Measurements from ENCODE around the gene COMMD1.
"Not testable (repeated sequence)": the region's sequence is repeated elsewhere in the genome, so short reads cannot be mapped to it uniquely, and the experiment has no call there.

The COMMD1 gene

DNA sequence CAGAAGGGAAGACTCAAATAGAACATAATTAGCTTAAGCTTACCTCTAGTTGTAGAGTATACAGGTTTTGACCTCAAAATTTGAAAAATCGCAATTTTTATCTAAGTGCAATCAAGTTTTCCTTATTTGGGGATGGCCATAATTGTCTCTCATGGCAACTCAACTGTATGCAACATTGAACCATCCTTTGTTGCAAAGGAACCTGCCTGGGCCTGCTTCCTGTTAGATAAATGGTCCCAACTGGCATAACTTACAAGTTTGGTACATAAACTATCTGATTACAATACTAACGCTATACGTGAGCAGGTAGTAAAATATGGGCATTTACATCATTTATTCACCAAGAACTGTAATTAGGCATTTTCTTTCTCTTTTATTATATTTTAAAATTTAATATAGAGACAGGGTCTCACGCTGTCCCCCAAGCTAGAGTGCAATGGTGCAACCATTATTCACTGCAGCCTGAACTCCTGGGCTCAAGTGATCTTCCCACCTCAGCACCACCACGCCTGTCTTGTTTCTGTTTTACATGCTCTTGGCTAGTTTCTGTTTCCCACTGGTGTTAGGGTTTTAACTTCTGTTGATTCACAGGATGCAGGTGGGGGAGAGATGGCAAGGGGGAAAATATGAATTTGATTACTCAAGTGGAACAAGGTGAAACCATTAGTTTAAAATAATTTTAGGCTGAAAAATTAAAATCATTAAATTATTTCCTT is 235.1 kb downstream of the COMMD1 start:
- no peak for DNase-seq (ENCODE audit: low read depth in 3 of 3)

DNA sequence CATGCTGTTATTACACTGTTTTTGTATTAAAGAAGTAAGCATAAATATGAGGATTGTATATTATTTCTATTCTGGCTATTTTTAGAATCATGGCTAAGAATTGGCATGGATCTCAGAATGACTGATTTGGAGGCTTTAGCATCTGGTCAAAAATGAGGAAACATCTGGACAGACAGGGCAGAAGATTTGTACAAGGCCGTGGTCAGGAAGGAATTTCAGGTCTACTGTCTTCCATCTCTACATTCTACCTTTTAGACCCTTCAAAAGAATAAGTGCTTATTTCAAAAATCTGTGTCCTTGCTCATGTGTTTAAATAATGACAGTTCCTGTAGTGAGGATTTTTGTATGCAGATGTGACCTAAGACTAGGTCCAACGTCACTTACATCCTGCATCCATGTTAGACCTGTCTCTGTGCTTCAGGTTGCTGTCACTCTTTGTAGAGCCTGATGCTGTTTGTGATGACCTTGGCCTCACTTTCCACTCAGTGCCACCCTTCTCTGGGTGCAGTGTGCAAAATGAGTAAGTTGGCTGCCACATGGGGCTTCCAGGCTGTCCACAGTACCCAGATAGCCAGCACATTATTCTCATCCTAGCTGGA is 235.8 kb downstream of the COMMD1 start:
- DNase-seq (ENCODE audit: low read depth in 3 of 3), result no peak

DNA sequence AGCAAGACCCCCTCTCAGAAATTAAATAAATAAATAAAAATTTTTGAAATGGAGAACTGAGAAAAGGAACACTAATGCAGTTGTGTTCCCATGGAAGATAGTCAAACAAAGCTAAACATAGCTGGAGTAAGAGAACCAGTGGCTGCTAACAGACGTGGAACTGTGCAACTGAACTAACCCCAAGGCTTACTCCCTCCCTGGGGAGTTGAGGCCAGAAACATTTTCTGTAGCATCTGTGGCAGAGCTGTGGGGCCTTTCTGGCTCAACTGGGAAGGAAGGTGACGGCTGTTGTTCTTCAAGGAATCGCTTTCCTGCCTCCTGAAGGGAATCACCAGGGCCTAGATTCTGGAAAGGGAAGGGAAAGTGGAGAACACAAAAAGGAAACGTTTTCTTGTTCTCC is 236.6 kb downstream of the COMMD1 start:
- no peak for DNase-seq (ENCODE audit: low read depth in 3 of 3)

DNA sequence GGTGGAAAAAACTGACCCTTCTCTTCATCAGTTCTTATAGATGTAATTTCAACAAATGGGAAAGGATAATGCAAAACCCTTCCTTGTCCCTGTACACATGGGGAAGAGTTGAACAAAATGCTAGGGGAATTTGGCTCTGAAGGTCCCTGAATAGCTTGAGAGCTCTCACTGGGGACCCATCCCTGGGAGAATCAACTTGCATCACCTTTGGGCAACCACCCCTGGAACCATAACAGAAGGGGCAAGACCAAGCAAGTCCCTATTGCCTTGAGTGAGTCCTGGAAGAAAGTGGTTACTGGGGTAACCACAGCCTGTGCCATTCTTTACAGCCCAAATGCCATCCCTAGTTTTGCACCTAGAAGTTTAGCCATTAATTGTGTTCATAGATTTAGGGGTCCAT is 238.2 kb downstream of the COMMD1 start:
- no peak for DNase-seq (ENCODE audit: low read depth in 3 of 3)

DNA sequence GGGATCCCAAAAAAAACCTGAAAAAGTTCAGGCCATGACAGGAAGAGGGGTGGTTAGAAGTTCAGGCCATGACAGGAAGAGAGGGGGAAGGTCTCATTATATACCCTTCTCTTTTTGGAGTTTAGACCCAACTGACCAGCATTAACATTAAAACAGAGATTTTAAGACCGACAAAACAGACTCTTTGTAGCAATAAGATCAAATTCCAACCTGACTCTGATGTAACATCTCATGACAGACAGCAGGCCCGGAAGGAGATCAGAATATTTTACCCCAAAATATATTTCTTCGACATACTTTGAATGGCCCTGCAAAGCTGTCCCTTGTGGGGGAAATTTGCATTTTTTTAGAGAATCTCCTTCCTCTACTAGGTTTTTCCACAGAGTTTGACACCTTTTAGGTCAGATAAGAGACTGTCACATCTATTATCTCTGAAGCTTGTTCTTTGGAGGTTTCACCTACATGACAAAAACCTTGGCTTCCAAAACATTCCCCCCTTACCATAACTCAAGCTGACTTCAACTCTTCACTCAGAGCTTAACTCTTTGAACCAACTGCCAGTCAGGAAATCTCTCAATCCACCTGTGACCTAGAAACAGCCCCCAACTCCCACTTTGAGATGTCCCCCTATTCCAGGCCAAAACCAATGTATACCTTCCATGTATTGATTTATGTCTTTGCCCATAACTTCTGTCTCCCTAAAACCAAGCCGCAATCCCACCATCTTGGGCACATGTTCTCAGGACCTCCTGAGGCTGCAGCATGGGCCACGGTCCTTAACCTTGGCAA is 239.4 kb downstream of the COMMD1 start:
- no peak for DNase-seq (ENCODE audit: low read depth in 3 of 3)

DNA sequence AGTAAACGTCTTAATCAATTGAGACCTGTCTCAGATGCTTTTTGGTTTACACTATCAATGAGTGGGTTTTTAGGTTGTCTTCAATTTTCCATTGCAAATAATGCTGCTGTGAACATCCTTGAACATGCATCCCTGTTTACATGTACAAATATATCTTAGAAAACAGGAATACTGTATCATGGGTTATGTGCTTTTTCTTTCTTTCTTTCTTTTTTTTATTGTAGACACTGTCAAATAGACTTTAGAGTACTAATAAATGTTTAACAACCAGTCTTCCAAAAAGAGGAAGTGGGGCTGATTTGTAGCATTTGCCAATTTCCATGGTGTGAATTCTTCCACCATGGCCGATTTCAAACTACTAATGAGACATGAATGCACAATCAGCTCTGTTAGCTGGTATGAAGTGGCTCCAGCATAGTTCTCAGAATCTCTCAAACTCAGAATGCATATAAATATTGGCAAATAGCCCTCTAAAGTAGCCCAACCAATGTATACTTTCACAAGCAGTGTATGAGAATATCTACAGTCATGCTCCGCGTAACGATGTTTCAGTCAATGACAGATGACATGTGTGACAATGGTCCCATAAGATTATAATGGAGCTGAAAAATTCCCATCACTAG is 240.1 kb downstream of the COMMD1 start:
- no peak for DNase-seq (ENCODE audit: low read depth in 3 of 3)

DNA sequence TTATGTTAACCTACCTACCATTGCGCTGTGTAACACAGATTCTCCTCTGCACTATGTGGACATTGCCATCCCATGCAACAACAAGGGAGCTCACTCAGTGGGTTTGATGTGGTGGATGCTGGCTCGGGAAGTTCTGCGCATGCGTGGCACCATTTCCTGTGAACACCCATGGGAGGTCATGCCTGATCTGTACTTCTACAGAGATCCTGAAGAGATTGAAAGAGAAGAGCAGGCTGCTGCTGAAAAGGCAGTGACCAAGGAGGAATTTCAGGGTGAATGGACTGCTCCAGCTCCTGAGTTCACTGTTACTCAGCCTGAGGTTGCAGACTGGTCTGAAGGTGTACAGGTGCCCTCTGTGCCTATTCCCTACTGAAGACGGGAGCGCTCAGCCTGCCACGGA is 241.3 kb downstream of the COMMD1 start:
- DNase-seq (ENCODE audit: low read depth in 3 of 3), result not testable (repeated sequence)

DNA sequence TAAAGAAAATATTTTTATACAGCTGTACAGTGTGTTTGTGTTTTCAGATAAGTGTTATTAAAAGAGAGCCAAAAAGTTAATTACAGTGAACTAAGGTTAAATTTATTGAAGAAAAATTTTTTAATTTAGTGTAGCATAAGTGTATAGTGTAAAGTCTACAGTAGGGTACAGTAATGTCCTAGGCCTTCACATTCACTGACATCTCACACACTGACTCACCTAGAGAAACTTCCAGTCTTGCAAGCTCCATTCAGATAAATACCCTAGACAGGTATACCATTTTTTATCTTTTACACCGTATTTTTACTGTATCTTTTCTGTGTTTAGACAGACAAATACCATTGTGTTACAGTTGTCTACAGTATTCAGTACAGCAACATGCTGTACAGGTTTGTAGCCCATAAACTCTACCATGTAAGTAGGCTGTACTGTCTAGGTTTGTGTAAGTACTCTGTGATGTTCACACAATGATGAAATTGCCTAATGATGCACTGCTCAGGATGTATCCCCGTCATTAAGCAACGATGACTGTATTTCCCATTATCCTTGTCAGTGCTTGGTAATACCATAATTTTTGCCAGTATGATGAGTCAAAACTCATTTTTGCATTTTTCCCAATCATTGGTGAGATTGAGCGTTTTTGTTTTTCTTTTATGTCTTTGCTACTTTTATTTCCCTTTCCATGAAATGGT is 242.3 kb downstream of the COMMD1 start:
- no peak for DNase-seq (ENCODE audit: low read depth in 3 of 3)

DNA sequence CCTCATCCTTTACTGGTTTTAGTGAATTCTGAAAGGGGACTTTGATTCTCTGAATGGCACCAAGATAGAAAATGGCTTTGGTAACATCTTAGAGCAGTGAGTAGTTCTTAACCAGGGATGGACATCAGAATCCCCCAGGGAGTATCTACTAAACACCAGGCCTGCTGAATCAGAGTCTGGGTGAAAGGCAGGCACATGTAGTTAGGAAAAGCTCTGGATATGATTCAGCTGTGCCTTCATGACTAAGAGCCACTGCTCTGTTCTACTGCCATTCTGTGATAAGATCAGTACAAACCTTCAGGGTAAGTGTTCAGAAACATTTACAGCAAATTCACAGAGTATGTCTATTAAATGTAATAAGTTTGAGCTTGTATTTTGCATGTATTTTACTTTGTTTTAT is 244.2 kb downstream of the COMMD1 start:
- no peak for DNase-seq (ENCODE audit: low read depth in 3 of 3)

DNA sequence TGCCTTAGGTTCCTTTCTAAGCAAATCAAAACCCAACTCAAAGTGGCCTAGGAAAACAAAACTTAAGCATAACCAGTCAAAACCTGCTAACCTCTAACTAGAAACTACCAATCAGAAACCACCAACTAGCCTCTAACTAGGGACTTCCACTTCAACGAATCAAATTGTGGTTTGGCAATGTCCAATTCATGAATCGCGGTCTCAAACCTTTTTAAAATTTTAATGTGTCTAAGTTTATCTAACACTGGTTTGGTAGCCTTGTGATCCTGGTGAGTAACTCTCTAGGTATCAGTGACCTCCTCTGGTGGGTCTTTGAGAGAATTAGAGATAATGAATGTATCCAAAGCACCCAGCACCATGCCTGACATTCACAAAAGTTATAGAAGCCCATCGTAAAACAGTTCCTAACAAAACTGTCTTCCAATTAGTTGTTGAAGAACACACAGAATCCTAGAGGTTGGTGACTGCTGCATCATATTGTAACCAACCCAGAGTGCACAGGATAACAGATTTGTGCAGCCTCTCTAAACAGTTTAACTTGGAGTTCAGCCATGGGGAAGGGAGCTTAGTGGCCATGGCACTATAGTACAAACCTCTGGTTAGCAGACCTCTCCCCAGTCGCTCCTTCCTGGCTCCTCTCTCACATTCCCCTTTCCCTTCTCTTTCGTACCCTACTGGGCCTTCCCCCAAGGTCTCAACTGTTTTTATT is 245.3 kb downstream of the COMMD1 start:
- no peak for DNase-seq (ENCODE audit: low read depth in 3 of 3)

DNA sequence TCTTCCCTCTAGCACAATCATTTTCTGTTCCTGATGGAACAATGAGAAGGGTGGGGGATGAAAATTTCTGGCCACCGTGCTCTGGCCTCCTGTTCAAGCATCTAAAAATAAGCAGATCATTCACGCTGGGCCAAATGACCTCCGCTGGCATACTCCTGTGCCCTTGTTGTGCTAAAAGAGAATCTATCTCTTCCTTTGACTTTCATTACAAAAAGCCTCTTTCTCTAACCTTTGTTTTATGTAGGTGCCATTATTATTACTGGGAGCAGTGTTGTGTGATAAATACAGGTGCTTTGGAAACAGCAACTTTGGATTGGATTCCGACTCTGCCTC is 245.8 kb downstream of the COMMD1 start:
- no peak for DNase-seq (ENCODE audit: low read depth in 3 of 3)

DNA sequence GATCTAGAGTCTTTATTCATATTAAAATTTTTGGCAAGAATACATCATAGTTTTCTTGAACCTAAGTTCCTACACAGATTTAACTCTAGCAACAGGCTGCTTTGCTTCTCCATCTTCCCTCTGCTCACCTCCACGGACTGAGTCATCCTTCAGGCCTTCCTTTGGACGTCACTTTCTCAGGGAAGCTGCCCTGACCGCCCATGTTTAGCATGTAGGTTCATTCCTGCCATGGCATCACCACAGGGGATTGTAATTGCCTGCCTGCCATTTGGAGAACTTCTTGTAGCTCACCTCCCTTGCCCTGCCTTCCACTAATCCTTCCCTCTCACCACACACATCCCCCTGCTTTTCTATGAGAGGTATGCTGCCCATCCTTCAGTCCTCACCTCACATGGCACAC is 246.5 kb downstream of the COMMD1 start:
- DNase-seq (ENCODE audit: low read depth in 3 of 3), result no peak

DNA sequence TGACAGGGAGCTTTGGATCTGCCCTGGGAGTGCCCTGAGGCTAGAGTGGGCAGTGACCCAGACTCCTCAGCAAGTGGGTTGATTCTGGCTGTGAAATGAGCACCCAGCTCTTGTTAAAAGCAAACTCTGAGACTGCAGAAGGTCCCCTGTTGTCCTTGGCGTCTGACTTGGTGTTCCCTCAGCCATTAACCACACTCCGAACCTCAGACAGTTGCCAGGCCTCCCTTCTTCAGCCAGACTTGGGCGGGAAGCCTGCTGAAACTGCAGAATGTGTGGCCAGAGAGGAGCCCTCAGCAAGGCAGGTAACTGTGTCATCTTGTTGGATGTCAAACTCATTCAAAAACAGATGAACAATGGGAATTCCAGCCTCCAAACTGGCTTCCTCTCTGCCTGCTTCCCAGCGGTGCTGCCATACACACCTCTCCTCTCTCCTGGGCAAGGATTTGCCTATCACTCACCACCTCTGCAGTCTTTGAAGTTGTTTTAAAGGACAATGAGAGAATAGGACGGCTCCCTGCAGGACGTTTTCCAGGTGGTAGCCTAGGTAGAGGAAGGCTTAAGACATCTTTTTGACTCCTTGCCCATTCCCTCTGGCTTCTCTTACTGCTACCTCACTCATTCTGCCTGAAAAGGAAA is 251.5 kb downstream of the COMMD1 start:
- no peak for DNase-seq (ENCODE audit: low read depth in 3 of 3)

DNA sequence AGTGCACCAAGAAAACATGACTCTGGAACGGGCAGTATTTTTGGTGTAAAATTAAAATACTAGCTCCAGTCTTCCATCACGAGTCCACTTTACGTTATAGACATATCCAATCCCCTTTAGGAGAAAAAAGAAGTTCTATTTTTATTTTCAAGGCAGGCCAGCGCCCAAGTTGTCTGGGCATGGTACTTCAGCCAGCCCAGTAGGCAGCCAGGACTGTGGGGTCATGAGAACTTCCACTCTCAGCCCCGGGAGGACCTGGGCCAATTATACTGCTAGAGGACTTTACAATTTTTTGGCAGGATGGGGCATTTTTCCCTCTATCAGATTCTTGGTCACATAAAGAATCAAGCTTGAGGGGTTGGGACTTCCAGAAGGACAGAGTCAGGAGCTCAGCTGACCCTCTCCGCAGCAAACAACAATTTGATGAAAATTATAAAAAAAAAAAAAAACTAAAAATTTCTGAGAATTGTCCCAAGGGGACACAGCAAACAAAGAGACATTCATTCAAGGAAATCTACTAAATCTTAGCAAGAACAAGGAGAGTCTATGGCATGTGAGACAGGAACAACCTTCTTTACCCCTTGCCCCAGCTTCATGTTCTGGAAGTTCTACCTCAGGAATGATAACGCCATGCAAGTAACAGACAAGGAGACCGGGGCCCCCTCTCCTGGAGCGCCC is 253.1 kb downstream of the COMMD1 start:
- no peak for DNase-seq (ENCODE audit: low read depth in 3 of 3)

DNA sequence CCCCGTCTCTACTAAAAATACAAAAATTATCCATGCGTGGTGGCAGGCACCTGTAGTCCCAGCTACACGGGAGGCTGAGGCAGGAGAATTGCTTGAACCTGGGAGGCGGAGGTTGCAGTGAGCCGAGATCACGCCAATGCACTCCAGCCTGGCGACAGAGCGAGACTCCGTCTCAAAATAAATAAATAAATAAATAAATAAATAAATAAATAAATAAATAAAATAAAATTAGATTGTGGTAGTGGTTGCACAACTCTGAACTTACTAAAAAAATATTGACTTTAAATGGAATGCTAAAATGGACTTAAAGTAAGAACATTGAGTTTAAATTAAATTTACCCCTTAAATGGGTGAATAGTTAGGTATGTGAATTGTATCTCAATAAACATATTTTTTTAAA is 255.2 kb downstream of the COMMD1 start:
- DNase-seq (ENCODE audit: low read depth in 3 of 3), result not testable (repeated sequence)

DNA sequence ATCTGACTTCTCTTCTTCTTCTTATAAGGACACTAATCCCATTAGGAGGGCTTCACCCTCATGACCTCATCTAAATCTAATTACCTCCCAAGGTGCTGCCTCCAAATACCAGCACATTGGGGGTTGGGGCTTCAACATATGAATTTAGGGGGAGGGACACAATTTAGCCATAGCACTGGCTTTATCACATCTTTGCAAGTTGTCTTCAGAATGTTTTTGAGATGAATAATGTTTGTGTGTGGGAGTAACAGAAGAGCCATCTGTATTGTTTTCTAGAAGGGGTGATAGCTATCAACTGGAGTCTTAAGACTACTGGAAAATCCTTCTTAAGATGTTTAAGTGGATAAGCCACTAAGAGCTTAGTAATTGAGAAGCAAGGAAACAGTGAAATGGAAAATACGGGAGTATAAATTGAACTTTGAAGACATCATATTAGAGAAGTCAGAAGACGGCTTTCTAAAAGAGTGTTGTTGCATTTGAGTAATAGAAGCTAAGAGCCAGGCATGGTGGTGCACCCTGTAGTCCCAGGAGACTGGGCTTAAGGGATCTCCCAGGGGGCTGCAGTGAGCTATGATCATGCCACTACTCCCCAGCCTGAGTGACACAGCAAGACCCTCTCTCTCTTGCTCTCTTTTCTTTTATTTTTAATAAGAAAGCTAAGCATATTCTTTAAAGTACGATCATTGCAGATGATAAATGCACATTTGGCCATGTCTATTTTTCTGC is 257.8 kb downstream of the COMMD1 start:
- DNase-seq (ENCODE audit: low read depth in 3 of 3), result no peak

DNA sequence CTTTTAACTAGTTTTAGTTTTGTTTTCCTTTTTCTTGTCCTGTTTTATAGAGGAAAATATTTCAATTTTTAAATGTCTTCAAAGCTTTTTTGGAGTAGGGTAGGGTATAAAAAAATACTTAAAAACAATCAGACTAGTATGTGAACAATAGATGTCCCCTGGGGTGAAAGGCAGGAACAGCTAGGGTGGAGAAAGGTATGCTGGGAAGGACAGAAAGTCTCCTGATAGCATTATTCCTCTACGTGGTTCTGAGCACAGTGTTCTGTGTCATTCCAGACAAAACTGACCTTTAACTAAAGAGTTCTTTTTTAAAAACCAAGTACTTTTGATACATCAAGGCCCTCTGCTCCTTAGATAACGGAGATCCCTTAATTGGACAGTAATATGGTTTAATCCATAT is 258.4 kb downstream of the COMMD1 start:
- no peak for DNase-seq (ENCODE audit: low read depth in 3 of 3)

DNA sequence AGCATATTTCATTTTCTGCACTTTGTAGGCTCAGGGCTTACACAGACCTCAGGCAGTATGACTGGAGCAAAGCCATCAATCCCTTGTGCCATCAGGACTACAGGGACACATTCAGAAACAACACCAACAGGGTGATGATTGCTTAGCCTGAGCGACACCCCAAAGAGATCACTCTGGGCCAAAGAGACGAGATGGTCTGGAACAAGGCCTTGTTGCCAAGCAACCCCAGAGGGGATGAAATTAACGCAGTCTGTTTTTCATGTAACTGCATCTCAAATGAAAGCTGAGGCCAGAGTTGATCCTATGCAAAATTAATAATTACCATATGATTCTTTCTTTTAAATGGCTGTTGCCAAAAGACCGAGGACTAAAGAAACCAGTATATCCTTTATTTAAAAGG is 270.3 kb downstream of the COMMD1 start:
- no peak for DNase-seq (ENCODE audit: low read depth in 3 of 3)

DNA sequence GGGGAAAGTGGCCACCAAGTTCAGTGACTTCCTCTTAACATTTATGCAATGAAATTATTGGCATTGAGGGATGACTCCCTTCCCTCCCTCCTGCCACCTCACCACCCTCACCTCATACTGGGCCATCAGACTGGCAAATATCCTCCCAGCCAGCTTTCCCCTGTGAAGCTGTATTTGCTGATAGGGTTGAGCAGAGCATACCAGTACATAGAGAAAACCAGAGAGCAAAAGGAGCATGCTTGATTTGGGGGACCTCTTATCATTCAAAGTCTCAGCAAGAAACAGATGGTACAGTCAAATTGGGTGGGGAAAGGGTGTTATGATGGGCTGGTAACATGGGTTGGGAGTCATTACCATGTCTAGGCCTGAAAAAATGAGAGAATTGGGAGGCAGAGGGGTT is 271.3 kb downstream of the COMMD1 start:
- no peak for DNase-seq (ENCODE audit: low read depth in 3 of 3)

All from stimulated activated CD4-positive, alpha-beta T cell treated with anti-CD3 and anti-CD28 coated beads, TNF-alpha, amount 100 ng/mL, for 48 hours (primary cell).